LNCAP (cell line): Measurements from ENCODE around the gene MPHOSPH9.
A peak's percentile ranks its signal among the peaks of the same experiment; 100 is the strongest.

ENCODE experiments used
- CTCF ChIP-seq: fragments of 450-650 bp; IDR thresholded peaks from 2 replicates; pipeline ENCODE4 v1.5.1; 2017; ENCODE audit warnings: mild to moderate bottlenecking

Gene MPHOSPH9

GRCh38 chr12:123238961-123239360 is 6.0 kb upstream of the MPHOSPH9 start:
- no peak for TF ChIP-seq CTCF

- TF ChIP-seq CTCF, result no peak
Observed at GRCh38 chr12:123238330-123238682, 5.4 kb upstream of the MPHOSPH9 start.

- peak; percentile 80 for TF ChIP-seq CTCF
Observed at GRCh38 chr12:123237646-123238329, 4.8 kb upstream of the MPHOSPH9 start.

- TF ChIP-seq CTCF, result no peak
Observed at GRCh38 chr12:123233505-123234308, 766 bp upstream of the MPHOSPH9 start.

GRCh38 chr12:123232472-123232806 is 502 bp downstream of the MPHOSPH9 start:
- TF ChIP-seq CTCF, result no peak

GRCh38 chr12:123231931-123232330 is 1.0 kb downstream of the MPHOSPH9 start:
- TF ChIP-seq CTCF, result no peak

GRCh38 chr12:123229051-123229450 is 3.9 kb downstream of the MPHOSPH9 start:
- no peak for TF ChIP-seq CTCF
